GM12878 (cell line): Measurements from ENCODE around the gene ITFG1. TPM values are rescaled to one million over a fixed set of nuclear protein-coding genes. Genes with fewer than 3 reads are reported as not detected.

Source experiments
- ATAC-seq: fragments of 200-7000 bp; cut with Tn5 transposase; 3 replicates; pipeline ENCODE4 v1.9.1; 2020; ENCODE audit warnings: mild to moderate bottlenecking, moderate library complexity
- BruUV-seq: library from RNA; stranded (reverse); fragments of 400-500 nt; replicated peaks from 2 replicates; lab custom pipeline; 2021; lab: Mats Ljungman, UMichigan
- CTCF ChIA-PET: fragments of 300-600 bp; sonication (Branson Sonifier 250); formaldehyde crosslinking; extraction: SDS; loops from one replicate; lab custom pipeline; 2021; ENCODE audit warnings: inconsistent platforms; lab: Yijun Ruan, JAX
- POLR2A ChIA-PET: fragments of 350-600 bp; formaldehyde crosslinking; extraction: SDS; loops from one replicate; lab custom pipeline; 2021; ENCODE audit warnings: inconsistent platforms; lab: Charles Lee
- RAD21 ChIA-PET: fragments of 300-600 bp; sonication (Branson Sonifier 250); formaldehyde crosslinking; loops from one replicate; lab custom pipeline; 2023; ENCODE audit warnings: antibody characterized with exemption; ENCODE audit not compliant: unreplicated experiment; lab: Charles Lee
- SMC1A ChIA-PET: fragments of 300-600 bp; sonication (Branson Sonifier 250); formaldehyde crosslinking; loops from one replicate; lab custom pipeline; 2023; ENCODE audit not compliant: unreplicated experiment, uncharacterized antibody; lab: Charles Lee
- DNase-seq: peaks from one replicate; pipeline ENCODE4 v3.0.0-alpha.2; 2011; ENCODE audit warnings: low read depth, low spot score
- FAIRE-seq: peaks from 3 replicates; lab custom pipeline; 2011; peaks lifted over from hg19 to GRCh38; lab: Jason Lieb, UNC
- H2AFZ ChIP-seq: 2 replicates; pipeline ENCODE4 v1.6.0; 2011; ENCODE audit warnings: low read depth, low read length, control low read depth; ENCODE audit not compliant: control insufficient read depth
- H3K27ac ChIP-seq: 2 replicates; pipeline ENCODE4 v1.5.1; 2011; ENCODE audit warnings: control low read depth; ENCODE audit not compliant: control insufficient read depth, insufficient read depth
- H3K27me3 ChIP-seq, 2 experiments: replicated peaks in 1 of 2; 2 replicates each; pipeline versions ENCODE4 v1.6.0 to v1.6.1; 2011; ENCODE audit warnings: low read length in 1 of 2; ENCODE audit not compliant: control insufficient read depth in 2 of 2, insufficient read depth in 2 of 2
- H3K36me3 ChIP-seq, 2 experiments: 2 replicates each; pipeline ENCODE4 v1.5.1; 2011; ENCODE audit warnings: low read length in 1 of 2; ENCODE audit not compliant: control insufficient read depth in 2 of 2, insufficient read depth in 2 of 2
- H3K4me1 ChIP-seq: 2 replicates; pipeline ENCODE4 v1.6.1; 2011; ENCODE audit warnings: mild to moderate bottlenecking, low read length, moderate library complexity, mixed read lengths; ENCODE audit not compliant: control insufficient read depth, insufficient read depth
- H3K4me2 ChIP-seq: 2 replicates; pipeline ENCODE4 v1.6.0; 2011; ENCODE audit warnings: control low read depth; ENCODE audit not compliant: control insufficient read depth, insufficient read depth
- H3K4me3 ChIP-seq: fragments of 200-600 bp; sonication (generic); 2 replicates; pipeline ENCODE4 v1.5.1; 2016
- H3K79me2 ChIP-seq: 2 replicates; pipeline ENCODE4 v1.6.0; 2011; ENCODE audit warnings: low read length; ENCODE audit not compliant: control insufficient read depth, insufficient read depth
- H3K9ac ChIP-seq: 2 replicates; pipeline ENCODE4 v1.8.0; 2011; ENCODE audit warnings: low read length, control low read depth, mixed read lengths; ENCODE audit not compliant: control insufficient read depth, insufficient read depth
- H3K9me3 ChIP-seq: replicated peaks from 3 replicates; pipeline ENCODE4 v1.5.1; 2011; ENCODE audit warnings: mild to moderate bottlenecking, low read length; ENCODE audit not compliant: control insufficient read depth, insufficient read depth
- H4K20me1 ChIP-seq: 2 replicates; pipeline ENCODE4 v1.6.0; 2011; ENCODE audit not compliant: control insufficient read depth, insufficient read depth
- ATF2 ChIP-seq: IDR thresholded peaks from 2 replicates; pipeline ENCODE4 v1.6.1; 2012; ENCODE audit warnings: low read length, inconsistent platforms
- ATF7 ChIP-seq: fragments of 450-650 bp; IDR thresholded peaks from 2 replicates; pipeline ENCODE4 v1.6.1; 2016; ENCODE audit warnings: low read depth, mild to moderate bottlenecking
- CREM ChIP-seq: IDR thresholded peaks from 2 replicates; pipeline ENCODE4 v1.6.1; 2014; ENCODE audit warnings: antibody characterized with exemption, low read depth
- E2F4 ChIP-seq: IDR thresholded peaks from 2 replicates; pipeline ENCODE4 v1.6.1; 2012; ENCODE audit warnings: low read depth, low read length, improper control_type of control experiment
- EP300 ChIP-seq, 2 experiments: fragments of 150-350 bp in 1 of 2; IDR thresholded peaks; 2 replicates each; pipeline ENCODE4 v1.6.1; 2011 to 2012; ENCODE audit warnings: low read depth in 2 of 2, low read length in 2 of 2, borderline replicate concordance in 1 of 2, improper control_type of control experiment in 1 of 2, inconsistent platforms in 1 of 2; ENCODE audit not compliant: control insufficient read depth in 1 of 2
- FOXM1 ChIP-seq: IDR thresholded peaks from 2 replicates; pipeline ENCODE4 v1.6.1; 2012; ENCODE audit warnings: low read depth, mild to moderate bottlenecking, inconsistent platforms, low read length, moderate library complexity
- GABPA ChIP-seq: IDR thresholded peaks from 2 replicates; pipeline ENCODE4 v1.6.1; 2014; ENCODE audit warnings: antibody characterized with exemption, low read depth, mild to moderate bottlenecking, inconsistent platforms
- IKZF2 ChIP-seq, 2 experiments: fragments of 450-650 bp; IDR thresholded peaks; 2 replicates each; pipeline ENCODE4 v1.6.1; 2017; ENCODE audit warnings: mild to moderate bottlenecking in 2 of 2, moderate library complexity in 2 of 2
- JUND ChIP-seq: IDR thresholded peaks from 2 replicates; pipeline ENCODE4 v1.6.1; 2012; ENCODE audit warnings: low read depth, mild to moderate bottlenecking, low read length, improper control_type of control experiment, moderate library complexity
- MEF2A ChIP-seq: IDR thresholded peaks from 2 replicates; pipeline ENCODE4 v1.6.1; 2011; ENCODE audit warnings: low read depth, mild to moderate bottlenecking, low read length, moderate library complexity; ENCODE audit not compliant: insufficient read depth
- MEF2B ChIP-seq: fragments of 450-650 bp; IDR thresholded peaks from 2 replicates; pipeline ENCODE4 v1.6.1; 2018; ENCODE audit warnings: mild to moderate bottlenecking, moderate library complexity; ENCODE audit not compliant: partially characterized antibody, poor library complexity, severe bottlenecking
- MTA2 ChIP-seq: fragments of 450-650 bp; IDR thresholded peaks from 2 replicates; pipeline ENCODE4 v1.6.1; 2016; ENCODE audit warnings: low read depth, mild to moderate bottlenecking, moderate library complexity
- NFIC ChIP-seq: IDR thresholded peaks from 2 replicates; pipeline ENCODE4 v1.6.1; 2012; ENCODE audit warnings: low read depth, mild to moderate bottlenecking, inconsistent platforms, low read length, moderate library complexity
- RELB ChIP-seq: fragments of 450-650 bp; IDR thresholded peaks from 2 replicates; pipeline ENCODE4 v1.6.1; 2017; ENCODE audit warnings: low read depth, mild to moderate bottlenecking, moderate library complexity
- RUNX3 ChIP-seq: IDR thresholded peaks from 2 replicates; pipeline ENCODE4 v1.6.1; 2012; ENCODE audit warnings: low read length, inconsistent platforms
- SUPT20H ChIP-seq: IDR thresholded peaks from 2 replicates; pipeline ENCODE4 v1.6.1; 2011; ENCODE audit warnings: low read depth, mild to moderate bottlenecking, low read length, moderate library complexity, borderline replicate concordance; ENCODE audit not compliant: control insufficient read depth
- ZNF384 ChIP-seq: IDR thresholded peaks from 2 replicates; pipeline ENCODE4 v1.6.1; 2012; ENCODE audit warnings: low read depth, mild to moderate bottlenecking, low read length, improper control_type of control experiment, borderline replicate concordance
- WGBS: methylation state at CpG from one replicate; pipeline ENCODE4 v1.1.6; 2016; ENCODE audit warnings: low lambda C conversion rate; ENCODE audit not compliant: insufficient replicate concordance, insufficient coverage; ENCODE audit errors: missing lambda C conversion rate; 5-methylcytosine and 5-hydroxymethylcytosine counted together
- in situ Hi-C: fragments of 300-500 bp; cut with MboI; formaldehyde crosslinking; loops from 9 replicates; pipeline ENCODE4 v1.14.3; 2018; ENCODE audit warnings: mixed read lengths
- intact Hi-C: fragments of 100-400 bp; cut with micrococcal nuclease; formaldehyde crosslinking; loops from one replicate; pipeline ENCODE4 v1.14.2; 2022; ENCODE audit not compliant: unreplicated experiment
- polyA plus RNA-seq, 11 experiments: library from polyadenylated mRNA; depleted of rRNA in 4 of 11; unstranded in 6 of 11; stranded (reverse) in 5 of 11; fragments of >200 nt; fragmentation: Nextera tagmentation in 4 of 11; fragmentation: Illumina TruSeq in 1 of 11; extraction: Ambion mirVana in 4 of 11; extraction: Trizol in 1 of 11; gene quantifications; 1 replicate in 1 of 11; 2 replicates in 10 of 11; pipeline versions ENCODE4 v1.2.1 to v1.2.3, GENCODE V29; 2011 to 2016; ENCODE audit warnings: inconsistent platforms in 2 of 11, missing spikeins in 2 of 11, low read depth in 1 of 11
- total RNA-seq, 4 experiments: library from RNA; depleted of rRNA in 3 of 4; stranded (reverse); fragments of >200 nt in 3 of 4; fragmentation: Illumina TruSeq in 1 of 4; extraction: Trizol in 1 of 4; gene quantifications; 2 replicates each; pipeline versions ENCODE4 v1.2.1 to v1.2.3, GENCODE V29; 2013 to 2021

ITFG1 gene
- total and polyA plus RNA-seq, 10 of the 15 experiments (the other 5 are each of a cell fraction or from before 2014, with no cell fraction given) = 9.3 to 56.3 (median 28.6) TPM

- H3K4me3 ChIP-seq = no peak overlapping the region
- no peaks in the 10 kb centered on the region for H3K79me2 ChIP-seq
- H2AFZ ChIP-seq = no peak overlapping the region; the same call in none of the 2 replicates
- H3K9ac ChIP-seq = no peak overlapping the region
- H3K27me3 ChIP-seq = no peaks in the 10 kb centered on the region
- H3K4me1 ChIP-seq = no peaks in the 10 kb centered on the region; the same call in 1 of the 2 replicates
- in situ Hi-C loops = no loop called here
- no TSS peak for BruUV-seq
- no peak for DNase-seq
- peak; percentile 75 for ATAC-seq
- intact Hi-C loops = loop anchor here (10.0 kb wide), 1 partner anchor 147 kb away; the partner anchor contains the start of genes ITFG1 and PHKB
- no peak for FAIRE-seq
- no peak overlapping the region for H3K27ac ChIP-seq
- POLR2A ChIA-PET = interaction anchor here (1.0 kb wide), 1 partner anchor 144 kb away, joined by 4 read pairs; the partner anchor contains the start of gene PHKB
- no peak overlapping the region for H3K4me2 ChIP-seq
- no peak for TF ChIP-seq SUPT20H
- TF ChIP-seq MEF2B = peak; percentile 80
- no peak for TF ChIP-seq GABPA
- TF ChIP-seq JUND = no peak
- peak; percentile 22; the same call in 1 of the 2 replicates for TF ChIP-seq RELB
- TF ChIP-seq MEF2A = peak; percentile 63; the same call in 1 of the 2 replicates
- TF ChIP-seq FOXM1 = peak; percentile 35; the same call in 1 of the 2 replicates
- TF ChIP-seq IKZF2 (IDR thresholded peaks at IDR 0.05) = peak; percentile 22 to 23; a peak in 2 of 4 replicates
- peak; percentile 28; the same call in 1 of the 2 replicates for TF ChIP-seq RUNX3
- peak; percentile 51; the same call in 1 of the 2 replicates for TF ChIP-seq ATF2
- peak; percentile 87 for TF ChIP-seq ATF7
- peak; percentile 63 to 84; a peak in 3 of 4 replicates for TF ChIP-seq EP300 (IDR thresholded peaks at IDR 0.05; ENCODE audit: borderline replicate concordance in 1 of 2, control insufficient read depth in 1 of 2, low read depth in 2 of 2, low read length in 2 of 2)
- TF ChIP-seq CREM = peak; percentile 53; the same call in 1 of the 2 replicates
- TF ChIP-seq NFIC = peak; percentile 21; the same call in 1 of the 2 replicates
- peak; percentile 78 for TF ChIP-seq ZNF384
- peak; percentile 81 for TF ChIP-seq MTA2
- TF ChIP-seq E2F4 = no peak
- TF ChIP-seq, all 136 proteins: peak for 13
- ChIA-PET RAD21 (interaction anchor here (1.5 kb wide), 1 partner anchor 14 kb away, joined by 3 read pairs; no protein-coding TSS in a partner anchor), SMC1A (interaction anchor here (1.6 to 2.4 kb wide), 2 partner anchors 142 to 178 kb away, joined by 3 to 8 read pairs; no protein-coding TSS in a partner anchor), CTCF (no interaction called here)
- Histone ChIP-seq H3K9me3 (peaks cover 1% of the 10 kb centered on the region; the same call in 1 of the 3 replicates), H3K36me3 (no peaks in the 10 kb centered on the region; a peak in 1 of 4 replicates), H4K20me1 (no peaks in the 10 kb centered on the region)
- 85% methylated on average over 7 of the region's 7 CpGs for WGBS
Measured at GRCh38 chr16:47317465-47318240, 143.2 kb downstream of the ITFG1 start.
